ENCODE results near the gene TMOD1.
"Not testable (repeated sequence)": the region's sequence is repeated elsewhere in the genome, so short reads cannot be mapped to it uniquely, and the experiment has no call there.

Gene TMOD1

DNA sequence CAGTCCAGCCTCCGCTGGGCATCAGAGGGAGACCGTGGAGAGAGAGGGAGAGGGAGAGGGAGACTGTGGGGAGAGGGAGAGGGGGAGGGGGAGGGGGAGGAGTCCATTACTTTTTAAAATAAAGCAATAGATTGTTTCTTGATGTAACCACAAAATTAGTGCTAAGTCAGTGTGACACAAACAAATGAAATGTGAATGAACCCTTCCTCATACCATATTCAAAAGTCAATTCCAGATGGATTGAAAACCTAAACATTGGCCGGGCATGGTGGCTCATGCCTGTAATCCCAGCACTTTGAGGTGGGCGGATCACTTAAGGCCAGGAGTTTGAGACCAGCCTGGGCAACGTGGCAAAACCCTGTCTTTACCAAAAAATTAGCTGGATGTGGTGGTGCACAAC, 2.6 kb upstream of the TMOD1 start:
- DNase-seq (ENCODE audit: low read depth, low spot score): not testable (repeated sequence)

DNA sequence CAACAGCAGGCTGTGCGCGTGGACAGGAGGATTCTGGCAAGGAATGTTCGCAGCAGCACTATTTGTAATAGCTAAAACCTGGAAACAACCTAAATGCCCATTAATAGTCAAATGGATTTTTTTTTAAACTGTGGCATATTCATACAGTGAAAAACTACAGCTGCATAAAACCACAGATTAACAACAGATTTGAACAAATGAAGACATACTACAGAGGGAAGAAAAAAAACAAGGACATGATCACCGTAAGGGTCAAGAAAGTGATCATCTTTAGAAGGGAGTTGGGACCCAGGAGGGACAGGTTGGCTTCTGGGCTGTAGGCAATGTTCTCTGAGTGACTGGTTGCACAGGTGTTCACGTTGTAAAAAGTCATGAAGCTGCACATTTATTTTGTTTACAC, 1.2 kb upstream of the TMOD1 start:
- no peak for DNase-seq (ENCODE audit: low read depth, low spot score)

DNA sequence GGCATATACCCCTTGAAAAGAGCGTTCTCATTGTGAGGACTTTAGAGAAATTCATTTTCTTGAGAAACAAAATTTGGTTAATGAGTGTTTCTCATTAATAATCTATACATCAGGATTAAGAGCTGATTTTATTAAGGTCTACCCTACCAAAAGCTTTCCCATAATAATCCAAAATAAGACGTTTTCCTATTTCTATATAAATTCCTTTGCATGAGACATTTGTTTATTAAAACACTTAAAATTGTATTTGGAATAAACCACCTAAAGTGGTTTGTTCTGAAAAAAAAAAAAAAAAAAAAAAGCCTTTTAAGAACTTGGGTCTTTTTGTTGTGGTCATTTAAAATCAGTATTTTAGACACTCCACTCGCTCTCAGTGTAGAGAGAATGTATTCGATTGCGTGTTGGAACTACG, 695 bp upstream of the TMOD1 start:
- DNase-seq (ENCODE audit: low read depth, low spot score): no peak

DNA sequence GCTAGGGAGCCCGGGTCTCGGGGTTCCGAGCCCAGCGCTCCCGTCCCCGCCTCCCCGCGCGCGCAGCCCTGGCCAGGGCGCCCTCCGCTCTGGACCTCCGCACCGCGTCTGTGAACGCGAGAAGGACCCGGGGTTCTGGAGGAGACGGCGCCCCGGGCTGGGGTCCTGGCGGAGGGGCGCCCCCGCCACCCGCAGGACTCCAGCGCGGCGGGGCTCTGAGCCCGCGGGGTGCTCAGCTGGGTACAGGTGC, 431 bp downstream of the TMOD1 start:
- no peak for DNase-seq (ENCODE audit: low read depth, low spot score)

DNA sequence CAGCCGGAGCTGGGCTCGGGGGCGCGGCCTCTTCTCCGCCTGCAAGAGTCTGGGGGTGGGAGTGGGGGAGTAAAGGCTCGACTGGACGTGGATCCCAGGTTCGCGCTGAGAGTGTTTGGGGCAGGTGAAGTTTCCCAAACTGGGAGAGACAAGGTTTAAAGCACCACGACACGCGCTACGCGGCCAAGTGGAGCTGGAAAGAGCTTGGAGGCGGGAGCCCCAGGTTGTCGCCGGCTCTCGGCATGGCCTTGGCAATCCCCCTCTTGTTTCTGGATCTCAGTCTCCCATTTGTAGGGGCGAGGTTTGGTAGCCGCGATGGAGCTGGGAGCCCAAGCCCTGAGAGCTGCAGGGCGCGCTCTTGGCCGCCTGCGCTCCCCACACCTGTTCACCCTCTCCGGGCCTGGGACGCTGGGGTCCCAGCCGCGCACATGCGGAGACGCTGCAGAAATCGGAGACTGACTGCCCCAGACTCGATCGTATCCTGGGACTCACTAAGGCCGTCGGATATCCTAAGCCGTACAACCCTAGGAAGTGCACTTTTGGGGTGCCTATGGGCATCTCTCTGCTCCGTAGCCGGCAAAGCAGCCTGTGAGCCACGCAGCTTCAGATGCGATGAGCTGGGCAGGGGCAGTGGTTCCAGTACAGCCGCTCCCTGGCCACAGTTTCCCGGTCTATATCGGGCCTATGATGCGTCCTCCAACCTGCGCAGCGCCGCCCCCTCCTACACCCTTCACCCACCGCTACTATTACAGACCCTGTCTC, 937 bp downstream of the TMOD1 start:
- DNase-seq (ENCODE audit: low read depth, low spot score): no peak

DNA sequence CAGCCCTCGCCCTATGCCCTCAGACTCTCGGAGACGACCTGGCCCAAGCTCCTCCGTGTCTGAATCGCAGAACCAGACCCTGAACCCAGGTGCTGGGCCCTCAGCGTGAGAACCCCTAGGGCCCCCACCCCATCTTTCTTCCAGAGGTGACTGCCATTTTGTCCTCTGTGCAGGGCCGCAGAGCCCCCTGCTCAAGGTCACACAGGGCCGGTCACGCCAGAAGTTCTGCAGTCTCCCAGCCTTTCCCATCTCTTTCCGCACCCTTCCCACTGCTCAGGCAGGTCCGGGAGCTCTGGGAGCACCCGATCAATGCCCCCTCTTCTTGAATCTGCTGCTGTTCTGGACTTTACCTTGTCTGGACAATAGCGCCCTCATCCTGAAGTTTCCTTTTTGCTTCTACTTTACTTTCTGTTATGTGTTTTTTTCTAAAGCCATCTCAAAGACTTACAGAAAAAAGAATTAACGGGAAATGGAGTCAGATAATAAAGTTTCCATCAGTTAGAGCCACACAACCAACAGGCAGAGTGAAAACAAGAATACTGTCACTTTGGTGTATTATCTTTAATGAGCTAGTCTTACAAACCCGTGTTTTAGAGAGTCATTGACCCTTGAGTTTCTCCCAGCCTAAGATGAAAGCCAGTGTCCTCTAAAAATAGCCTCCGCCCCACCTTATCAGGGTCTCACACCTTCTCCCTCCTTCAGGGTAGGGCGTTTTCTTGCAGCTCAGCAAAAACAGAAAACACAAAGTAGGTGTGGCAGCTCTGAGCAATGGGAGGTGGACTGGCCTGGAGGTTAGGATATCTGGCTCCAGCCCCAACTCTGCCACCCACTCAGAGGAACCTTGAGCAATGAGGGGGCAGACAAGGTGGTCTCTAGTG, 1.8 kb downstream of the TMOD1 start:
- DNase-seq (ENCODE audit: low read depth, low spot score): no peak

DNA sequence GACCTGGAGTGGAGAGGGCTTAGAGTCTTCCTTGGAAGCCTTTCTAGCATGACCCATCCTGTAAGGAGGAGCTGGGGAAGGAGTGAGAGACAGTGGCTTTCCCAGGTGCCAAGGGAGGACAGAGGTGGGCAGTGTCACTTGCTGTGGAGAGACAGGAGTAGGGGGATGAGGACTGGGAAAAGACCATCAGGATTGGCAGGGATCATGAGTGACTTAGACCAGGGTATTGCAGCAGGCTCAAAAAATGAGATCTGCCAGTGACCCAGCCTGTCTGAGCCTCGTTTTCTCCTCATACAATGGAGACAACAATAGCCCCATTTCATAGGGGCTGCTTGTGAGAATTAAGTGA, 2.4 kb downstream of the TMOD1 start:
- DNase-seq (ENCODE audit: low read depth, low spot score): no peak

DNA sequence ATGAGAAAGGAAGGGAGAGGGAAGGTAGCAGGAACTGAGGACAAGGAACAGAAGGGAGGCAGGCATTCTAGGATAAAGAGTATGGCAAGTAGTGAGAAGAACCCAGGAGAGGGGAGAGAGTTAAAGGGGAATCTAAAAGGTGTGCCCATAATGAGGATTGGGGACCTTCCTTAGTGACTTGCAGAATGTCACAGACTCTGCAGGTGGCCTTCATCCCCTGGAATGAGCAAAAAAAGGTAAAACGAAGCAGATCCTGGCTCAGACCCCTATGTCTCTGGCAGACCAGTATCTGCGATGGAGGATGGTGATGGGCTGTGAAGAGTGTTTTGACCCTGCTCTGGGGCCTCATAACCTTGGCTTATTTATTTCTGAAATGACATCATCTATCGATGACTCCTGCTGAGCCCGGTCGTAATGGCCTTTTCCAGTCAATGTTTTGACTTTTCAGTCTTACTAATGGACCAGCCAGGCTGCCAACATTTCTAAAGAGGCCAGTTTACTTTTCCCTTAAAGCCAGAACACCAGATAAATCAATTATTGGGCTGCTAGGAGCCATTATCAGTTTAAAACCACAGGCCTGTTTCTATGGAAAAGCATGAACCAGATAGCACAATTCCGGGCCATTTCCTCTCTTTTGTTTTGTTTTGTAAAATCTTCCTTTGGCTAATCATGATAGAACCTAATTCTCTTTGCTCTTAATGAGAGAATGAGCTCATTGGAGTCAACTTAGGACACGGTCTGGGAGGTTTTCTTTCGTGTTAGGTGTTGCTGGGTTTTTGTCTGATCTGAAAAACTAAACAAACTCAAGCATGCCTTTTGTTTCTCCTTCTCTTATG, 3.1 kb downstream of the TMOD1 start:
- DNase-seq (ENCODE audit: low read depth, low spot score): no peak

DNA sequence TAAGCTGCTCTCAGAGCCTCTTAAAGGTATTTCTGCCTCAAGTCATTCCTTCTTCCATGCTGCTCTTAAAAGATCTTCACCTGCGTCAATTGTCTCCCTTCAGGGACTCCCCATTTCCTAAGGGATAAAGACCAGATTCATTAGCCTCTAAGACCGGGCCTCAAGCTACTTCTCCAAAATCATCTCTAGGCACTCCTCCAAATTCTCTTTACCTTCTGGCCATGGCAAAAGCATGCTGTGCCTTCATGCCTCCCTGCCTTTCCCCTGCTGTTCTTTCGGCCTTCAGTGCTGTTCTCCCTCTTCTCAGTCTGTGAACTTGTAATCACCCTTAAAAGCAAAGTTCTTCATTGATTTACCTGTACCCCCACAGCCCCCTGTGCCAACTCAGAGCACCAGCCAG, 4.4 kb downstream of the TMOD1 start:
- no peak for DNase-seq (ENCODE audit: low read depth, low spot score)

DNA sequence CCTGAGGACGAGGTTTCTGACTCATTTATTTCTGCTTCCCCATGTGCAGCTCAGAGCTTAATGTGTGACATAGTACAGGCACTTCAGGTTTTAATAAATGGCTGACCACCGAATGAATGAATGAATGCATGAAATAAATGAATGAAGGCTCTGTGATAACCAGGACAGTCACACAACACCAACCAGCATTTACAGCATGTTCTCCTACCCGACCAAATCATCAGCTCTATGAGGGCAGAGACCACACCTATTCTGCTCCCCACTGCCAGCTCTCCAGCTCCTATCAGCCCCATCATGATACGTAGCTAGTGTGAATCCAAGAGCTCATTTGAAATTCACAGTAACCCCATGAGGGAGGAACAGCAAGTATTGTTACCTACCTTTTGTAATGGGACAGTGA, 4.8 kb downstream of the TMOD1 start:
- no peak for DNase-seq (ENCODE audit: low read depth, low spot score)

DNA sequence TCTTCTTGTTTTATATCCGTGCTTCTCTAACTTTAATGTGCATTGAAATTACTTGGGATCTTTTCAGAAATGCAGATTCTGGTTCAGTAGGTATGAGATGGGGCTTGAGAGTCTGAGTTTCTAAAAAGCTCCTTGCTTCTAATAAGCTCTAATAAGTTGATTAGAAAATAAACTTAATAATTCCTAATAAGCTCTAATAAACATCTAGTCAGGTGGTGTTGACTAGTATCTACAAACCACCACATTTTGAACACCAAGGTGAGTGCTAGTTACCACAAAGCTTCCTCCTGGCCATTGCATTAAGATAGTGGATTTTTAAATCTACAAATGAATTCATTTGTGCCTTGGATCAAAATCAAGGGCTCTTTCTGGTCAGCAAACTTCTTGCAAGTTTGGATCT, 5.3 kb downstream of the TMOD1 start:
- DNase-seq (ENCODE audit: low read depth, low spot score): no peak

DNA sequence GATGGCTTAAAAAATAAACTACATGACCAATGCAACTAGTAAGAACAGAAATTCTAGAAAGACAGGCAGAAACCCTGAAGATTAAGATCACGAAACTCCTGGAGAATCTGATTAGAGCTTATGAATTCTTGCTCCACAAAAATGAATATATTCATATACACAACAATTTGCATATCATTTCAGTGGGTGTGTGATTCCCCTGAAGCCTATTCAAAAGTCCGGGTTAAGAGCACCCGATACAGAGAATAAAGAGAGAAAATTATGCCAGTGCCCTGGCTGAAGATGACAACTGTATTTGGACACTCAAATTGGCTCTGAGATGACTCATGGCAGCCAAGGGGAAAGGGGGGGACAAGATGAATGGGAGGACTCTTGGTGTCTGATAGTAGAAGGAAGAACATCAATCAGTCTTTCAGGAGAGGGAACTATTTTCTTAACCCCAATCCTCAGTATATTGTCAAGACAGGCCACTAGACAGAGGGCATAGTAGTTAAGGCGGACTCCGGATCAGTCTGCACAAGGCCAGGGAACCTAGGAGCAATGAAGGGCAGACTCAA, 6.0 kb downstream of the TMOD1 start:
- DNase-seq (ENCODE audit: low read depth, low spot score): no peak

DNA sequence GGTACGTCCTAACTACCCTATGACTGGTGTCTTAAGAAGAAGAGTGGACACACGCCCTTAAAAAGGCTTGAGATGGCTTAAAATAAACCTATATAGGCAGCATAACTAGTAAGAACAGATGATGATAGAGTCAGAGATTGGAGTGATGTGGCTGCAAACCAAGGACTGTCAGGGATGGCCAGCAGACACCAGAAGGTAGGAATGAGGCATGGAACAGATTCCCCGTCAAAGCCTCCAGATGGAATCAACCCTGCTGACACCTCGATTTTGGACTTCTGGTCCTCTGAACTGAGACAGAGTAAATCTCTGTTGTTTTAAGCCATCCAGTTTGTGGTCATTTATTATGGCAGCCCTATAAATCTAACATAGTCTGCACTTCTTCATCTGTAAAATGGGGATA, 7.4 kb downstream of the TMOD1 start:
- DNase-seq (ENCODE audit: low read depth, low spot score): no peak

DNA sequence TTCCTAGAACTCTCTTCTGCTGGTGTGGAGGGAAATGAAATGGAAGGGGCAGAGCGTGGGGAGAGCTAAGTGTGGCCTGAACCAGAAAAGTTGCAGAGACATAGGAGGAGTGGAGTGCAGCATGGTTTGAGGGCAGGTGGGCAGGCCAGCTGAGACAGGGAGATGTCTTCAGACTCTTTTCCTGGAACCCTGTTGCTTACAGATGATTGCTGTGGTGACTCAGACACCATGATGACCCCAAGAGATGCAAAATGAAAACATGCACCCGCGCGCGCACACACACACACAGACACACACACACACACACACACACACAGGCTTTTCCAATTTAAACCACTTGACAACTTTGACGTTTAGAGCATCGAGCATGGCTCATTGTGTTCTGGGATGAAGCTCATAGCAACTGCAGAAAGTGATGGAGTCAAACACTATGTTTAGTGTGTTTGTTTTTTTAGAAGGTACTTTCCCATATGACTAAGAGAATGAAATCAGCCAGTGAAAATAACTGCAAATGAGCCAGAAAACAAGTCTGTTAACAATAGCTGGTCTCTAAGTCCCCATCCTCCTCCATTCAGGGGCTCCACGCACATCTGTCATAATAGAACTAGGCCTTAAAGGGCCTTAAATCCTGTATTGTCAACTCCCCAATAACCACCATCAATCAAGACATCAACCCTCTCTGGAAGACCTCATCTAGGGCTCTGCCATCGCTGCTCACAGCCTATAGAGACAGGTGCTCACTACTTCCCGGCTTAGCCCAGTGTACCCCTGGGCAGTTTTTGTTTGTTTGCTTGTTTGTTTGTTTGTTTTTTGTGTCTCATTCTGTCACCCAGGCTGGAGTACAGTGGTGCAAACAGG, 9.6 kb downstream of the TMOD1 start:
- DNase-seq (ENCODE audit: low read depth, low spot score): no peak

DNA sequence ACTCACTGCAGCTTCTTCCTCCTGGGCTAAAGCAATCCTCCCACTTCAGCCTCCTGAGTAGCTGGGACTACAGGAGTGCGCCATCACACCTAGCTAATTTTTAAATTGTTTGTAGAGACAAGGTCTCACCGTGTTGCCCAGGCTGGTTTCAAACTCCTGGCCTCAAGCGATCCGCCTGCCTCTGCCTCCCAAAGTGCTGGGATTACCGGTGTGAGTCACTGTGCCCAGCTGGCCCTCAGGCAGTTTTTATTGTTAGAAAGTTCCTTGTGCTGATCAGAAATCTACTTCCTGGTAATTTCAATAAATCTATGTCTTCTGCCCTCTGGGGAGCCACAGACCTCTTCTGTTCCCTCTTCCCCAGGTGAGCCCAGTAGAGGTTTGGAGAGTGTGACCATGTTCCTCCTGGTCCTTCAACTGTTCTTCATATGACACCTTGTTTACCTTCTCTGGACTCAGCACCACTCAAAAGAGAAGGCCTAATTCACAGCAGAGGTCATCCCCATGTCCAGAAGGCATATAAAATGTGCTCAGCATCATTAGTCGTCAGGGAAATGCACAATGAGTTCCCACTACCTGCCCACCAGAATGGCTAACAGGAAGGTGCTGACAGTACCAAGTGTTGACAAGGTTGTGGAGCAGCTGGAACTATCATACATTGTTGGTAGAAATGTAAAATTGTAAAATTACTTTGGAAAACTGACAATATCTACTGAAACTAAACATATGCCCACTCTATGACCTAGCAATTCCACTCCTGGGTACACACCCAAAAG, 10.4 kb downstream of the TMOD1 start:
- DNase-seq (ENCODE audit: low read depth, low spot score): no peak

DNA sequence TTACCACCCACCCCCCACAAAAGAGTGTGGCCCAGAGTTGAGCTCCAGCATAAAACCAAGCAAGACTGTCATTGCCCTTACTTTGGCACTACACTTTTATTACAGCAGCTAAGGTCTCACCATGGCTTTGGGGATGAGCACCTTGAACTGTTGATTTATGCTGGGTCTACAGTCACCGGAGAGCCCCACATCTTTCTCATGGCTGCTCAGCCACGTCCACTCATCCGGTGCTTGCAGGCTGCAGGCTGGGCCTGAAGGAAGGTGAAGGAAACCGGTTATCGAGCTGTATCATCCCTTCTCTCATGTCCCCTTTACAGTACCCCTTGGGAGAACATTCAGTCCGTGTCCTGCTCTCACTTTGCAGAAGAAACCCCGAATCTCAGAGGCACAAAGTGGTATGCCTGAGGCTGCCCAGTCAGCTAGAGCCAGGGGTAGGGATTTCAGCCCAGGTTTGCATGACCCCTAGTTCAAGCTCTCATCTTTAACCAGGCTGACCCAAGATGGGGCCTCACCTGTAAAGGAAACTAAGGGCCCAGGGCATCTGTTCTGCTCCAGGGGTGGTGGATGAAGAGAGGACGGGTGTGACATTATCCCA, 11.6 kb downstream of the TMOD1 start:
- no peak for DNase-seq (ENCODE audit: low read depth, low spot score)

DNA sequence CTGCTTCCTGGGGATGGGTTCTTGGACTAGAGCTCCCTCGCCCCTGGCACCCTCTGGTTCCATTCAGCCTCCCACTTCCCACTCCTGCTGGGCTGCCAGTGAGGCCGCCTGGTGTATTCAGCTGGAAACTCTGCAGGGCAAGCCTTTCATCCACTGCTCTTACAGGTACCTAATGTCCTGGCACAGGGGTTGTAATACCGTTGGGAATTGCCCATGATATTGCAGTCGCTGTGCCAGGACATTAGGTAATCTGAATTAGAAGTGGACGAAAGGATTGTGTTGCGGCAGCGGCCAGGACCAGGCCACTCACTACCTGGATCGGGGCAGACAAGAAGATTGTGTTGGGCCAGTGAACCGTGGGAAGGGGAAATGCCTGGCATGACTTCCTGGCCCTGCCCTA, 13.1 kb downstream of the TMOD1 start:
- DNase-seq (ENCODE audit: low read depth, low spot score): no peak

DNA sequence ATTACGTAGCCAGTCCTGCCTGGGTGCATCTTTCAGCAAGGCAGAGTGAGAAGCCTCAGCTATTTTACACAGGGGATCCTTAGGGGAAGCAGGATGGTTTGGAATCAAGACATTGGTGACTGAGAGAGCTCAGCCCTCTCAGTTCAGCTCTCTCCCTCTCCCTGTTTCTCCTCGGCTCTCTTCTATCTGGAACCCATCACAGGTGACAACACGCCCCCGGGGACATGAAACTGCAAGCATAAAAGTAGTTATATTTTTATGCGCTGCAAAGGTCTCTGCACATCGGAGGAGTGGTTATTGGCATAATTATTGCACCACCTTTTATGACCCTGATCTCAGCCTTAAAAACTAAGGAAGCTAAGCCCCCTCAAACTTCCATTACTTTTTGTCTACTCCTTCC, 14.2 kb downstream of the TMOD1 start:
- no peak for DNase-seq (ENCODE audit: low read depth, low spot score)

DNA sequence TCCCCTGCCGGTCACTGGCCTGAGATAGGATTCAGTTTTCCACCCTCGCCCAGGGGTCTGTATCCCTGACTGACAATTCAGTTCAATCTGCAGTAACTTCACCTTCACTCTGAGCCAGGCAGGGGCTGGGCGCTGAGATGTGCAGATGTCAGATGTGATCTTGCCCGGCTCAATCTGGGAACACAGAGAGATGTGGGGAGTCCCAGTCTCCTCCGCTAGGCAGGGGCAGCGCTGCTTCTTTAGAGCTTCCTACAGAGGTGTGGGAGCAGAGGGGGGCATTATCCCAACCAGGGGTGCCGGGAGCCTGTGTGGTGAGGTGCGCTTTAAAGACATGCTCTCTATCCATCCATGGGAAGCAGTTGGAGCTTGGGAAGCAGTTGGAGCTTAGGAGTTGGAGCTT, 14.6 kb downstream of the TMOD1 start:
- DNase-seq (ENCODE audit: low read depth, low spot score): no peak
